HG02870 (cell line): Measurements from ENCODE around the gene SH3BGRL2.
A peak's percentile ranks its signal among the peaks of the same experiment; 100 is the strongest.

ENCODE experiments used
- ATAC-seq: cut with Tn5 transposase; IDR thresholded peaks from one replicate; pipeline ENCODE4 v1.9.1; 2021; ENCODE audit warnings: mild to moderate bottlenecking, moderate library complexity; ENCODE audit not compliant: unreplicated experiment

SH3BGRL2 gene

DNA sequence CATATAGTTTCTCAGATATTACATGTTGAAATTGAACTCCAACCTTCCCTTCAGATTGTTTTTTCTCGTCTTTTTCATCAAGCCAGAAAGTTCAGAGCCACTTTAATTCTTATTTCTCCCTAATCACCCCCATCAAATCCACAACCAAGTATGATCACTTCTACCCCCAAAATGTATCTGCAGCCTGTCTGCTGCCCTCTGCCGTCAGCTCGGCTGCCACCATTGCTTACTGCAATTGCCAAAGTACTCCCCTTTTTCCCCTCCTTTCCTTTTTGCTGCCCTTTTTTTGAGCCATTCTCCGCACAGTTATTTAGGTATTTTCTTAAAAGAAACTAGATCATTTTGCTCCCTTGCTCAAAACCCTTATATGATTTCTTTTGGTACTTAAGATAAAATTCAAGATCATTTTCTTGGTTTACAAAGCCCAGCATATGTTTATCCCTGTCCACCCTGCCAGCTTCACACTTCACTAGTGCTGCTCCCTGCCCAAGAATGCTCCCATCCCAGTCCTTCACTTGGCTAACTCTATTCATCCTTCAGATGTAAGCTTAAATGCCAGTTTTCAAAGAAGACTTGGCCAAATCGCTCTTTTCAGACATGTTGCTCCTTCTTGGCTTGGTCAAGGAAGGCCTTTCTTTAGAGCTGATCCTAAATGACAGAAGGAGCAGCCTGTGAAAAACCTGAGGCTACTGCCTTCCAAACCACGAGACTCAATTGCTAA is 63.7 kb downstream of the SH3BGRL2 start:
- no peak for ATAC-seq

DNA sequence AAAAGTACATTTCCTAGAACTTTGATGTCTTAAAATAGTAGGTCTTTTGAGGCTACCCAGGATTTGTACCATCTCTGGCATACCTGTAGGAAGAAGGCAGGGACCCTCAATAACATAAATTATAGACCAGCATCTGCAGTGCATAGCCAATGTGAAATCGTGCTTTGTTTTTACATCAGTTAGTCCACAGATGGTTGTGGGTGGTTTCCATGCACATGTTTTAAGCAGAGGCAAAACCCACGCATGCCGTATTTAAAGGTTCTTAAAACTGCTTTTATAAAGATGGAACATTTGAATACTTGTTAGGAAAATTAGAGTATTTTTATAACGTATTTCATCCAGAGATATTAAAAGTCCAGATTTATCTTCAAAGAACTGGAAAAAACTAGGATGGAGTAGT is 66.3 kb downstream of the SH3BGRL2 start:
- no peak for ATAC-seq

DNA sequence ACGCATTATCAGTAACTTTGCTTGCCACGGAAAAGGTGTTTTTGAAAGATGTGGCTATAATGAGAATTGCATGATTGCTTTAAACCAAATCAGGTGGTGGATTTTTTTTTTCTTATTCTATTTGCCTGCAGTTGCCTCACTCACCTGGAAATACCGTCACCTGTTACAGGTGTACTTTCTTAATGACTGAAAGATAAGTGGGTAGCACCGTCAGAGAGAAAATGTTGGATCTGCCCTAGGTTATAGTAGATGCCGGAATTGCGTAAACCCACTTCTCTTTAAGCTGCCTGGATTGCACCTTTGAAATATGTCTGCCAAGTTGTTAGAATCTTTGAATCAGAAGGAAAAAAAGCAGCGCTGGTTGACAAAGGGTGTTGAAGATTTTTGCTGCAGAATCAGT is 68.5 kb downstream of the SH3BGRL2 start:
- ATAC-seq, result no peak

DNA sequence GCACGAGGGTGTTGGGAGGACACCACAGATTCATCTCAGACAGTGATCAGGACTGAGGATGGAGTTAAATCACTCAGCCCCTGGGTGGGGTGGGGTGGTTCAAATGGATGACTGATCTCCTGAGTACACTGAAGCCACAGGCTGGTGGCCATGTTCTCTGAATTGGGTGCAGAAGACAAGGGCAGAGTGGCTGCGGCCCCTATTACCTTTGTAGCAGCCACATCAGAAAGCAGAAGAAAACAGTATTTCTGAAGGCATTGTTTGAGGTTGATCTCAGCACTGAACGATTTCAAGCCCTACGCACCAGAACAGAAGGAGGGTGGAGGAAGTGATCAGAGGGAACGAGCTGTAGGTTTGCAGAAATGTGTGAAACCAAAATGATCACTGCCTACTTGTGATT is 71.6 kb downstream of the SH3BGRL2 start:
- no peak for ATAC-seq

DNA sequence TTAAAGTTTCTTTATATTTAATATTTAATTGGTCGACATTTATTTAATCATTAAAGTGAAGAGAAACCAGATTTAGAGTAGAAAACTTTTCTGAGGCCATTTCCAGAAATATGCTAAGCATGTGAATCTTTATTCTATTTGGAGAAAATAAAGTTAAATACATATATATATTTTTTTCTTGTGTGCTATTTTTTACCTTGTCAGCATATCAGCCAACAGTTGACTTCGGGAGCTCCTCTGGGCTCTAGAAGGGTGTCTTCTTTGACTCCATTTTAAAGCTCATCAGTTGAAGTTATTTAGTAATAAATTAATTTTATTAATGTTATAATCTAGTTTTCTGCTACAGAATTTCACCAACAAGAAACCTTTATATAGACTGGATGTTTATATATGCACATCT is 73.1 kb downstream of the SH3BGRL2 start:
- no peak for ATAC-seq

DNA sequence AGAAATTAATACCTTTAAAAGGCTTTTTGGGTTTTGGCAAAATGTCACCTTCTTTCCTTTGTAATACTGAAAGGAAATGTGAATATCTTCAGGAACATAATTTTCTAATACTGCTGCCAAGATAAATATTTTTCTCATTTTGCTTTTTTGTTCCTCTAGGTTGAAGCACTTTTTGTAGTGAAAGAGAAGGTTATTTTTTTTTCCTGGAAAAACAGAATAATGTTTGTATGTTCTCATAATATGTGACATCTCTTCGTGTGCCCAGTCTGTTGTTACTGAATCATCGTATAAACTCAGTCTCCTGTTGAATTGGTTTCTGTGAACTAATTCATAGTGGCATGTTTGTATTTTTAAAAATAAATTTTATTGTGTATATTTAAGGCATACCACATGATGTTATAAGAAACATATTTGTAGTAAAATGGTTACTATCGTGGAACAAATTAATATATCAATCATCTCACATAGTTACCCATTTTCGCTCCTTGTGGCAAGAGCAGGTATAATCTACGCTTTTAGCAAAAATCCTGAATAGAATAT is 74.4 kb downstream of the SH3BGRL2 start:
- ATAC-seq, result no peak

DNA sequence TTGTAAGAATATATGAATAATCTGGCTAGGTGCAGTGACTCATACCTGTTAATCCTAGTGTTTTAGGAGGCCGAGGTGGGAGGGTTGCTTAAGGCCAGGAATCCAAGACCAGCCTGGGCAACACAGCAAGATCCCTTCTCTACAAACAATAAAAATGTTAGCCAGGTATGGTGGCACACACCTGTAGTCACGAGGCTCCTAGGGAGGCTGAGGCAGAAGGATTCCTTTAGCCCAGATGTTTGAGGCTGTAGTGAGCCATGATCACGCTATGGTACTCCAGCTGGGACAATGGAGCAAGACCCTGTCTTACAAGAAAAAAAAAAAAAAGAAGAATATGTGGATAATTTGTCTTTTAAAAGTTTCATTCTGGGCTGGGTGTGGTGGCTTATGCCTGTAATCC is 75.4 kb downstream of the SH3BGRL2 start:
- no peak for ATAC-seq

DNA sequence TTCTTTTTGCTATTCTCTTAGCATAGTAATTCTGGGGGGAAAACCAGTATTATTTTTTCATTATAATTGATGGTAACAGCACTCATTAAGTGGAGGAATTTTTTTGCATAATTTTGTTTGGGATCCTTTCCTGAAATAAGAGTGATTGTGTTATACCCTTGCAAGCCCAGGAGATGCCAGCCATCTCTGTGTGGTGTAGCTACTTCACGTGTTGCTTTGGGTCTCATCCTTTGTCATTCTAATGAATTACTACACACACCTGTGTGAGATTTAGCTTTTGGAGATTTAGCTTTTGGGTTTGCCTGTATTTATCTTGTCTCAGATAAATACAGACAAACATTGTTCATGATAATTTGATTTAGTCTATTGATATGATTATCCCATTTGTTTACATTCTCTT is 76.5 kb downstream of the SH3BGRL2 start:
- ATAC-seq, result no peak

DNA sequence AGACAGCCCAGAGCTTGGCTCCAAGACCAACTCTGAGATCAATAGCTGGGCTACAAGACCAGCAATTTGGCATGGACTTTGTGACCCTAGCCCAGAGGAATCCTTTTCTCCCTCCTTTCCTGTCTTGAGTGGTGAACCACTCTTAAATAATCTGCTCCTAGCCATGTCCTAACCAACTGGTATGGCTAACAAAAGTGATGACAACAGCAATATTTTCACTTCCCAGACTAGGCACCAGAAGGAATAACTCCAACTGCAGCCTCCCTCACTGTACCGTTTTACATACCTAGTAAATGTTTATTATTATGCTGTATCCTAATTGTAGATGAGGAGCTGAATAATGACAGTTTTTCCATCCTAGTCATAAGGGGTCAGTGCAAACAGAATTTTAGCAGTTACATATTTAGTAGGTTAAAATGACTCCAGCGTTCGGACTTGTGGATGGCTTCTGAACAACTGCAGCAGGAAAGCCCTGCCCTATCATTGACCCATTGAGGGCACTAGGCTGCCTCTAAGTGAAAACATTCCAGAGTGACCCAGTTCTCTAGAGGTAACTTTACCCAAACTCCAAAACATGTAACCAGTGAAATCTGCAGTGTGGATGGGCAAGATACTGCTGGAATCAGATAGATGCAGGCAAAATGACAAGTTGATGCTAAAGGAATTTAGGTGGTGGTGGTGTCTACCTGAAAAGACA is 77.1 kb downstream of the SH3BGRL2 start:
- no peak for ATAC-seq

DNA sequence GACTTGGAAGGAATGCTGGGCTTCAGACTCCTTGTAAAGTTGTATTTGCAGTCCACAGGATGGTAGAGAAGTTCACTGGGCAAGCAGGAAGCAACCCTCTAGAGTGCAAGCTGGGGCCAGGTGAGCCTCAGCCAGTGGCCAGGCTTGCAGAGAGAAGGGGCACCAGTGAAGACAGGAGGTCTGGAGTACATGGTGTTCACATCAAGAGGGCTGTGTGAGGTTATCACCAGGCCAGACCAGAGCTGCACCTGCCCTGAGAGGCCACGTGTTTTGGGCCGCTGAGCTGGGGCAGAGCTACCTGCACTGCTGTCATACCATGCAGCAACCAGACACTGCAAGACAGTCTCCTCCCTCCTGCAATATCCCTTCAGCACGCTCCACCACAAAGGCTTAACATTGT is 79.0 kb downstream of the SH3BGRL2 start:
- no peak for ATAC-seq

DNA sequence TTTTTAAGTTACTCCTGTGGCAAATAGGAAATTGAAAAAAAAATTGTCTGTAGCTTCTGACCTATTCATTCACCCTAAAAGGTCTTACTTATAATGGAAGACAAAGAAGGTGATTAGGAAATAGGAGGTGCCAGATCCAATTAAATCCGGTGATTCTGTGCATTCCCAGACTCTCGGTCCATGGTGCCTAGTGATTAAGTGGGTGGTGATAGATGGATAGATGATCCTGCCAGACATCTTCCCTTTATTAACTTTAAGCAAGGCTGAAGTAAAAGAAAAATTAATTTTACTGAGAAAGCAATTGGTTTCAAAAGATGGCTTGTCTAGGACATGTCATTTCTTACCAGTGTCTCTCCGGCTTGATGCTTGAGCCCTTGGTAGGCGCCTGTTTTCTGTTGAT is 80.0 kb downstream of the SH3BGRL2 start:
- no peak for ATAC-seq

DNA sequence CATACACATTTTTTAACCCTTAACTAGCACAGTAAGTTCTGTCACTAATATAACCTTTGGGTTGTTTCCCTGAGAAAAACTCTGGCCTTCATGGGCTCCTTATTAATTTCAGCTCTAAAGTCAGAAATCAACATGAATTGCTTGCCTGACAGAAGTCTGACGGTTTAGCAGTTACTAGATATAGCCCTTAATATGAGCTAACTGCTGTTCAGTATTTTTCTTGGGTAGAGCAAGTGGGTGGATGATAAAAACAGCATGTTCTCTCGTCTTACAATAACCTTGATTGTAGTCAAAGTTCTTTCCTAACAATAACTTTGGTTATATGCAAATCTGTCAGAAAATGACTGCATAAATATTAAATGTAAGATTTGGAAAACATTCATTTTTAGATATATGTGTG is 81.0 kb downstream of the SH3BGRL2 start:
- ATAC-seq, result no peak

DNA sequence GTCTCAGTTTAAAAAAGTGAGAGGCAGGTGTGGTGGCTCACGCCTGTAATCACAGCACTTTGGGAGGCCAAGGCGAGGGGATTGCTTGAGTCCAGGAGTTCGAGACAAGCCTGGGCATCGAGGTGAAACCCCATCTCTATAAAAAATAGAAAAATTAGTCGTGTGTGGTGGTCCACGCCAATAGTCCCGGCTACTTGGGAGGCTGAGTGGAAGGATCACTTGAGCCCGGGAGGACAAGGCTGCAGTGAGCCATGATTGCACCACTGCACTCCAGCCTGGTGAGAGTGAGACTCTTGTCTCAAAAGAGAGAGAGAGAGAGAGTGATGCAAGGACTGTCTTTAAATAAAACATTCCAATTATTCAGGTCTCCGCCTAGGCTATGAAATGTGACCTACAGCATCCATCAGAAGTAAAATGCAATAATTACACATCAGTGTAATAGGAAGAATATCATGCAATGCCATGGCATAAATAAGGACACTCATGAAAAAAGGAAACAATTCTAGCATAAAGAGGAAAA is 81.5 kb downstream of the SH3BGRL2 start:
- ATAC-seq, result no peak

DNA sequence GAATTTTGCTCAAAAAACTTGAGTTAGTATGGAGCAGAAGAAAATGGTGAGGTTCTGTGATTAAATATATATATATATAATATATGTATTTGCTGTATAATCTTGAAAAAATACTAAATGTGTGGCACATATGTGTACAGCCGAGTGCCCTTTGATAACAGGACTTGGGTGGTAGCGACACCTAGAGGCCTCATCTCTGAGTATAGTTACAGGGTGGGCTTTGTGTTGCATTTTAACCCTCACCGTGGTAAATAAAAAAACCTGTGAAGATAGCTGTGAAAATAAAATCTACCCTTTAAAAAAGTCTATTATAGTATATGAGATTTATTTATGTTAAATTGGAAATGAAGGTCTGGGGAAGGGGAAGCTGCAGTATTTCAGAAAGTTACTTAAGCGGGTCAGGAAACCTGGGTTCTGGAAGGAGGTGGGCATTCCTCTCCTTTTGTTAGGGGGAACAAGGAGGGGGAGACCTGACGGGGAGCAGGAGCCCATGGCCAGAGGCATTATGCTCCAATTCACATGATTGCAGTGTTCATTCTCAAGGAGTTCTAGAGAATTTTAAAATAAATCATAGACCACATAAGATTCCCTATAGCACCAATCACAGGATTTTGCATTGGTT is 82.7 kb downstream of the SH3BGRL2 start:
- peak; percentile 64 for ATAC-seq

DNA sequence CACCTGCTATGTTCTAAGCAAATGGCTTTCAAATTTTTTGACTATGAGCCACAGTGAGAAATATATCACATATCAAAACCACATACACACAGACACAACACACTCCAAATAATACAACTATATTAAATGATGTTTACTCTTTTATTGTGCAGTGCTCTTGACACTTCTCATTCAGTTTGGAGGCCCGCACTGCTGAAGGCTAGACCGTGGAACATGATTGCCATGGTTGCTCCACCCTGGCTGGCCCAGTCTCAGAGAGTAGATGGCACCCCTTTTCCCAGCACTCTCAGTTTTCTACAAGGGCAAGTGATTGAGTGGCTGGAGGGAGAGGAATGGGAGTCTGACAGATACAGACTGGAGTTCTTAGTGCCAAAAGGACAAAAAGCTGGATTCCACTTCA is 86.9 kb downstream of the SH3BGRL2 start:
- ATAC-seq, result no peak

DNA sequence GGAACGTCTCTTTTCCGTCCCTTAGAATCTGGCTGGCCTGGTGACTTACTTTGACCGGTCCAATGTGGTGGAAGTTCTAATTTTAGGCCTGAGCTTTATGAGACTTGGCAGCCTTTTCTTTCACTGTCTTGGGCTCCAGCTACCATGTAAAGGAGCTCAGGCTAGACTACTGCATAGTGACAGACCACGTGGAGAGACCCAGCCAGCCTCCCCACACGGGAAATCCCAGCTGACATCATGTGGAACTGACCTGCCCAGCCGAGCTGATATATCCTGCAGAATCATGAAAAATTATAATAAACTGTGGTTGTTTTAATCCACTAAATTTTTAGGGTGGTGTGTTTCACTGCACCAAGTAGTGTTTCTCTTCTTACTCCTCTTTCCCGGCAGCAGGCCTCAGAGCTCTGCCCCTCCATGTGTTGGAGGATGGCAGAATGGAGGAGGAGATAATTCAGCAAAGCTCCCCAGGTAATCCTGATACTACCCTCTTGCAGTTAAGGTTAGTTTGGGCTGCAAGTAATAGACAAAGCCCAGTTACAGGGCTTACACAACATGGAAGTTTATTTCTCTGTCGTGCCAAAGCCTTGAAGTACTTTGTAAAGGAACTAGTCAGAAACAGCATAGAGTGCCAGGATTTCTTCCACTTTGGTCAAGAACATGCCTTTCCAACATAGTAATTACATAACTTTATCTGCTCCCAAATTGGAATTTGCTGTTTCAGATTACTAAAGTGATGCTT is 87.5 kb downstream of the SH3BGRL2 start:
- no peak for ATAC-seq

DNA sequence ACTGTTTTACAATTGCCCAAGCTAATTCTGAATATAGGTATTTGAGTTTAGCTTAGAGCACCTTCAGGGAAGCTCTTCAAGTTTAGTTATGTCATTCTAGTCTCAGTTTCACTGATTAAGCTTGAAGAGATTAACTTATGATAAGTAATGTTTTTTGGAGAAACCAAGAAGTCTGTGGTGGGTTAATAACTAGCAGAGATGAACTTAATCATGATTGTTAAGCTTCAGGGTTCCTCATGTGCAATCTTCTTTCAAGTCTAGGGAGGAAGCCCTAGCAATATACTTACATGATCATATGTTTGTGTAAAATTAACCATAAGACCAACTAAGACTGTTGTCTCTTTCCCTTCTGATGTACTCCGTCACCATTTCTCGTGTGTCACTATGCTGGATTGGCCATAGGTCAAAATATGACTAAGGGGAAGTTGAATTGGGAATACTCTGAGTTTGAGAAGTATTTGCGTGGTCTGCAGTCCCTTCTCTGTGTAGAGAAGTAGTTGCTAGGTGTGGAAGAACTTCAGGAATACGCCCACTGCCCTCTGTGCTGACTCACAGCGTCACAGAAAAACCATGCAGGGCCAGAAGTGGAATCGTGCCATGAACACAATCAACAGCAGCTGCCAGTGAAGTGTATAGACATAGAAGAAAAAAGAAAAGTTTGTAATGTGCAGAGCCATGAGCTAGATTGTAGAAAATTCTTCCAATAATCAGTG is 88.3 kb downstream of the SH3BGRL2 start:
- ATAC-seq, result no peak

DNA sequence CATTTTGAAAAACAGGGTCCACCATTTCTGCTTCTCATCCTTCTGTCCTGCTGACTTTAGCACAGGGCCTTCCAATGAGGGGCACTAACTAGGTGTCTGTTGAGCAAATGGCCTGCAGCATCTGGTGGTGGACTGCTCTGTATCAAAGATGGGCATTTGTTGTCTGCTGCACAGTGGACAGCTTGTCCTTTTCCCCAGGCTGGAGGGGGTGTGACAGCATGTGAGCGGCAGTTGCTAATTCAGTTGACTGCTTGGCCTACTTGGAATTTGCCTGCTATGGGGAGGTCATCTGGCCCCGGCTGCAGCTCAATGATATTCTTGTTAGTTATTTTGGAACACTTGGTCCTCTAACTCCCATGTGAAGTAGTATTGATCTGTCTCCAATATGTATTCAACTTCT is 93.7 kb downstream of the SH3BGRL2 start:
- no peak for ATAC-seq

DNA sequence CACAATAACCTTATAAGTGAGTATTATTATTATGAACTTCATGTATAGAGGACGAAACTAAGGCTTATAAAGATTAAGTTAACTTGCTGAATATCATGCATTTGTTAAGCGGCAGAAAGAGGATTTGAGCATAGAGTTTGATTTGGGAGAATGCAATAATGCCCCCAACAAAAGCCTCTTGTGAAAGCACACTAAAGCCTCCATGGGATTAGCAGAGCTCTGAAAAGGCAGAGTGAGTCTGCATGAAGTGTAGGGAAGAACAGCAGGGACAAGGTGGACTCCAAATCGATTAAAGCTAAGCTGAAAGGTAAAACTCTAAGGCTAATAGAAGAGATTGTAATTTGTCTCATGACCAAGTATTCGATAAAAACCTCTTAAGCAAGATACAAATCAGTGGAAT is 100.3 kb downstream of the SH3BGRL2 start:
- ATAC-seq, result no peak

DNA sequence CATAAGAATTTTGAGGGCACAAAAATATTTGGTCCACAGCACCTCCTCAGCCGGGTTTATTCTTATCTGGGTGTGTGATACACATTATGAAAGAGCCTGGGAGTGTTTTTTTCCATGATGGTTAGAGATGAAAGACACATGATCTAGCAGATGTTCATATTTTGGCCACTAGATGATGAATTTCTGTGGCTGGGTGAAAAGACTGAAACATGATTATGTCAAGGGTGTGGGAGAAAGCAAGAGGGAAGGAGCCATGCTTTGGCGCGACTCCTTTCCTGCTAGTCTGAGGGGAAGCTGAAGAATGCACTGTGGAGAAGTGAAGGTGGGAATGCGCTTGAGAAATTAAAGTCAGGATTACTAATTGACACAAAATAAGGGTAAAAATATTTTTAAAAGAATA is 102.3 kb downstream of the SH3BGRL2 start:
- ATAC-seq, result no peak
